Thymus (tissue), 11 donors: ENCODE results near the gene USP22. TPM values are rescaled to one million over a fixed set of nuclear protein-coding genes. Genes with fewer than 3 reads are reported as not detected.

ENCODE experiments used
- DNase-seq, 9 donors: peaks; one replicate each; pipeline ENCODE4 v3.0.0-alpha.2; 2013; ENCODE audit warnings: low spot score in 9 of 9, low read depth in 6 of 9, missing footprints in 1 of 9
- H3K27ac ChIP-seq, 2 donors: one replicate each; pipeline ENCODE4 v1.5.1; 2013; ENCODE audit warnings: control low read depth in 1 of 2, low read depth in 1 of 2, low read length in 1 of 2, mild to moderate bottlenecking in 1 of 2, moderate library complexity in 1 of 2
- H3K27me3 ChIP-seq, 2 donors: one replicate each; pipeline ENCODE4 v1.5.1; 2013; ENCODE audit warnings: low read length in 1 of 2; ENCODE audit not compliant: control insufficient read depth in 2 of 2, insufficient read depth in 1 of 2
- H3K36me3 ChIP-seq, 2 donors: one replicate each; pipeline ENCODE4 v1.5.1; 2013; ENCODE audit warnings: low read length in 1 of 2, mild to moderate bottlenecking in 1 of 2, moderate library complexity in 1 of 2; ENCODE audit not compliant: control insufficient read depth in 2 of 2, insufficient read depth in 2 of 2
- H3K4me1 ChIP-seq, 2 donors: one replicate each; pipeline ENCODE4 v1.5.1; 2013; ENCODE audit warnings: low read length in 2 of 2; ENCODE audit not compliant: control insufficient read depth in 2 of 2, insufficient read depth in 2 of 2
- H3K4me3 ChIP-seq, 2 donors: one replicate each; pipeline ENCODE4 v1.5.1; 2013; ENCODE audit warnings: low read length in 2 of 2, control low read depth in 1 of 2, mild to moderate bottlenecking in 1 of 2
- H3K9me3 ChIP-seq, 2 donors: one replicate each; pipeline ENCODE4 v1.5.1; 2013; ENCODE audit warnings: low read length in 1 of 2, mild to moderate bottlenecking in 1 of 2; ENCODE audit not compliant: control insufficient read depth in 2 of 2, insufficient read depth in 1 of 2
- WGBS: extraction: QIAGEN DNeasy Blood & Tissue Kit; methylation state at CpG from one replicate; pipeline ENCODE4 v1.1.7; 2013; 5-methylcytosine and 5-hydroxymethylcytosine counted together
- polyA plus RNA-seq: library from polyadenylated mRNA; stranded (reverse); fragments of 200-250 nt; gene quantifications from one replicate; pipeline ENCODE4 v1.2.3, GENCODE V29; 2013
- total RNA-seq: library from RNA; stranded (reverse); fragments of 120-200 nt; gene quantifications from one replicate; pipeline ENCODE4 v1.2.4, GENCODE V29; 2013
- donor health status: healthy.

Gene USP22
- total and polyA plus RNA-seq, 2 donors: 52.5 to 74.2 TPM

GRCh38 chr17:21039839-21040575, 2.8 kb downstream of the USP22 start:
- peak in 3 of 9 donors; percentile 16 to 49 (median 29) for DNase-seq
- peaks cover 10 to 12% of the 10 kb centered on the region in 2 donors for H3K36me3 ChIP-seq
- H3K9me3 ChIP-seq: no peaks in the 10 kb centered on the region
- no peak overlapping the region for H3K27ac ChIP-seq
- no peaks in the 10 kb centered on the region for H3K27me3 ChIP-seq
- WGBS: 59% methylated on average over 6 of the region's 6 CpGs
- H3K4me3 ChIP-seq: peak overlapping the region; percentile 84 to 99
- H3K4me1 ChIP-seq: peaks cover 28 to 43% of the 10 kb centered on the region in 2 donors

GRCh38 chr17:21037117-21037803, 5.6 kb downstream of the USP22 start:
- WGBS: 89% methylated on average over 8 of the region's 8 CpGs
- Histone ChIP-seq H3K4me1 (peaks cover 34 to 50% of the 10 kb centered on the region in 2 donors), H3K9me3 (no peaks in the 10 kb centered on the region), H3K36me3 (peaks cover 13 to 21% of the 10 kb centered on the region in 2 donors), H3K27ac (no peak overlapping the region), H3K4me3 (no peak overlapping the region), H3K27me3 (no peaks in the 10 kb centered on the region)
- DNase-seq: no peak

- DNase-seq: no peak
- H3K4me3 ChIP-seq: no peak overlapping the region
- no peak overlapping the region for H3K27ac ChIP-seq
- peaks cover 13 to 24% of the 10 kb centered on the region in 2 donors for H3K36me3 ChIP-seq
- H3K4me1 ChIP-seq: peaks cover 32 to 50% of the 10 kb centered on the region in 2 donors
- no peaks in the 10 kb centered on the region for H3K9me3 ChIP-seq
- 89% methylated on average over 4 of the region's 4 CpGs for WGBS
- H3K27me3 ChIP-seq: no peaks in the 10 kb centered on the region
These were observed 6.4 kb downstream of the USP22 start for GRCh38 chr17:21036361-21036881.

GRCh38 chr17:21035406-21035805, 7.4 kb downstream of the USP22 start:
- 81% methylated on average over 7 of the region's 7 CpGs for WGBS
- Histone ChIP-seq H3K27ac (peak overlapping the region in 1 of 2 donors; percentile 2), H3K4me1 (peaks cover 28 to 44% of the 10 kb centered on the region in 2 donors), H3K36me3 (peaks cover 13 to 24% of the 10 kb centered on the region in 2 donors), H3K9me3 (no peaks in the 10 kb centered on the region), H3K27me3 (no peaks in the 10 kb centered on the region), H3K4me3 (no peak overlapping the region)
- DNase-seq: no peak

GRCh38 chr17:21034340-21035235, 8.2 kb downstream of the USP22 start:
- peak overlapping the region; percentile 51 to 84 for H3K27ac ChIP-seq
- no peaks in the 10 kb centered on the region for H3K9me3 ChIP-seq
- peaks cover 10 to 22% of the 10 kb centered on the region in 2 donors for H3K36me3 ChIP-seq
- peak overlapping the region in 1 of 2 donors; percentile 40 for H3K4me3 ChIP-seq
- no peaks in the 10 kb centered on the region for H3K27me3 ChIP-seq
- peaks cover 24 to 38% of the 10 kb centered on the region in 2 donors for H3K4me1 ChIP-seq
- WGBS: 24% methylated on average over 13 of the region's 13 CpGs
- peak in 3 of 9 donors; percentile 26 to 60 (median 27) for DNase-seq

- no peaks in the 10 kb centered on the region for H3K9me3 ChIP-seq
- DNase-seq: no peak
- 96% methylated on average over 2 of the region's 2 CpGs for WGBS
- peak overlapping the region in 1 of 2 donors; percentile 42 for H3K27ac ChIP-seq
- H3K4me3 ChIP-seq: no peak overlapping the region
- peaks cover 24 to 34% of the 10 kb centered on the region in 2 donors for H3K4me1 ChIP-seq
- peaks cover 16 to 22% of the 10 kb centered on the region in 2 donors for H3K36me3 ChIP-seq
- no peaks in the 10 kb centered on the region for H3K27me3 ChIP-seq
These were observed 9.5 kb downstream of the USP22 start for GRCh38 chr17:21033350-21033749.

GRCh38 chr17:21031756-21032396, 10.9 kb downstream of the USP22 start:
- no peaks in the 10 kb centered on the region for H3K9me3 ChIP-seq
- peaks cover 22 to 25% of the 10 kb centered on the region in 2 donors for H3K4me1 ChIP-seq
- DNase-seq: no peak
- no peaks in the 10 kb centered on the region for H3K27me3 ChIP-seq
- no peak overlapping the region for H3K4me3 ChIP-seq
- no peak overlapping the region for H3K27ac ChIP-seq
- peaks cover 28 to 35% of the 10 kb centered on the region in 2 donors for H3K36me3 ChIP-seq
- WGBS: 90% methylated on average over 8 of the region's 8 CpGs

GRCh38 chr17:21030375-21030774, 12.4 kb downstream of the USP22 start:
- no peak overlapping the region for H3K27ac ChIP-seq
- H3K36me3 ChIP-seq: peaks cover 38 to 45% of the 10 kb centered on the region in 2 donors
- H3K27me3 ChIP-seq: no peaks in the 10 kb centered on the region
- H3K4me1 ChIP-seq: peaks cover 12 to 14% of the 10 kb centered on the region in 2 donors
- no peak overlapping the region for H3K4me3 ChIP-seq
- no peak for DNase-seq
- WGBS: 96% methylated on average over 7 of the region's 7 CpGs
- no peaks in the 10 kb centered on the region for H3K9me3 ChIP-seq
